ENCODE data around the gene XYLT1.
"Not testable (repeated sequence)": the region's sequence is repeated elsewhere in the genome, so short reads cannot be mapped to it uniquely, and the experiment has no call there.

XYLT1 gene

GRCh38 chr16:17306745-17307144 is 164.0 kb downstream of the XYLT1 start:
- DNase-seq (ENCODE audit: low read depth in 2 of 2): no peak

DNA sequence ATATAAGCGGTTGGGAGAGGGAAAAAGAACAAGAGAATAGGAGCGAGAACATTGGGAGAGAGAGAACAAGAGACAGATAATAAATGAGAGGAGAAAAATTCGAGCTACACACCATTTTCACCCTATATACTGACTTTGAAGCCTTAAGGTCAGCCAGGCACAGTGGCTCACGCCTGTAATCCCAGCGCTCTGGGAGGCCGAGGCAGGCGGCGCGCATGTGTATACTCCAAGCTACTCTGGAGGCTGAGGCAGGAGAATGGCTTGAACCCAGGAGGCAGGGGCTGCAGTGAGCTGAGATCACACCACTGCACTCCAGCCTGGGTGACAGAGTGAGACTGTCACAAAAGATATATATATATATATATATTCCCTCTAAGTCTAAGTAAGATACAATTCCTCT is 164.5 kb downstream of the XYLT1 start:
- DNase-seq (ENCODE audit: low read depth in 2 of 2): not testable (repeated sequence)

DNA sequence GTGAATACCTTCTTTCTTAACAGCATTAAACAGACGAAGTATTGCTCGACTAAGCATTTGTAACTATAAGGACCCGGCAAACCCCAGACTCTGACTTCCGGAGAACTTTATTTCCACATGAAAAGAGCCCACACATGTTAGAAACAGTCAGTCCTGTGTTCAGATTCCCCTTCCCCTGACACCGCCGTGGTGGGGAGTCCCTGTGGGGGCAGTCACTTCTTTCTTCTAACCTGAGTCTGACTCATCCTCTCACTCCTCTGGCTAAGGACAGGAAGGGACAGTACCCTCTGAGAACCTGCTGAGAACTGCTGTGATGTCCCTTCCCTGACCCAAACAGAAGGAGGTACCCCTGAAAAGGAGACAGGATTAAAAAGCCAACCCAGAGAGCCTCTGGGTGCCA is 165.1 kb downstream of the XYLT1 start:
- no peak for DNase-seq (ENCODE audit: low read depth in 2 of 2)

GRCh38 chr16:17304491-17305119 is 166.2 kb downstream of the XYLT1 start:
- DNase-seq (ENCODE audit: low read depth in 2 of 2): no peak

- DNase-seq (ENCODE audit: low read depth in 2 of 2): no peak
These were observed 166.7 kb downstream of the XYLT1 start for GRCh38 chr16:17304106-17304490.

- DNase-seq (ENCODE audit: low read depth in 2 of 2): no peak
These were observed 167.7 kb downstream of the XYLT1 start for GRCh38 chr16:17303101-17303500.

GRCh38 chr16:17302620-17303019 is 168.1 kb downstream of the XYLT1 start:
- no peak for DNase-seq (ENCODE audit: low read depth in 2 of 2)

GRCh38 chr16:17302214-17302613 is 168.5 kb downstream of the XYLT1 start:
- no peak for DNase-seq (ENCODE audit: low read depth in 2 of 2)

DNA sequence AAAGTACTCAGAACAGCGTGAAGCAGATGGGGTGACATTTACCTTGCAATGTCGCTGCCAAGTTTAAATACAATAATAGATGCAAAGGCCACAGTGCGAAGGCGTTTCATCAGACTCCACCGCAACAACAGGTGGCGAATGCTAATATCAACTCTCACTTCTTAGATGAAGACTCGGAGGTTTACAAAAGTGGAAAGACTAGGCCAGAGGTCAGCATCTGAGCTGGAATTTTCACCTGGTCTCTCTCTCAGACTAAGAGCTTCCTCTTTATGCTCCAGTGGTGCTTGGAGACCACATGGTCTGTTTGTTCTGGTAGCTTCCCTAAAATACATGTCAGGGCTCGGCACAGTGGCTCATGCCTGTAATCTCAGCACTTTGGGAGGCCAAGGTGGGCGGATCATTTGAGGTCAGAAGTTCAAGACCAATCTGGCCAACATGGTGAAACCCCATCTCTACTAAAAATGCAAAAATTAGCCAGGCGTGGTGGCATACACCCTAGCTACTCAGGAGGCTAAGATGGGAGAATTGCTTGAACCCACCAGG is 169.1 kb downstream of the XYLT1 start:
- no peak for DNase-seq (ENCODE audit: low read depth in 2 of 2)

GRCh38 chr16:17301184-17301583 is 169.6 kb downstream of the XYLT1 start:
- DNase-seq (ENCODE audit: low read depth in 2 of 2): no peak

GRCh38 chr16:17299790-17300189 is 171.0 kb downstream of the XYLT1 start:
- DNase-seq (ENCODE audit: low read depth in 2 of 2): no peak

- no peak for DNase-seq (ENCODE audit: low read depth in 2 of 2)
These were observed 172.5 kb downstream of the XYLT1 start for GRCh38 chr16:17298238-17298637.

GRCh38 chr16:17296431-17296830 is 174.3 kb downstream of the XYLT1 start:
- no peak for DNase-seq (ENCODE audit: low read depth in 2 of 2)

DNA sequence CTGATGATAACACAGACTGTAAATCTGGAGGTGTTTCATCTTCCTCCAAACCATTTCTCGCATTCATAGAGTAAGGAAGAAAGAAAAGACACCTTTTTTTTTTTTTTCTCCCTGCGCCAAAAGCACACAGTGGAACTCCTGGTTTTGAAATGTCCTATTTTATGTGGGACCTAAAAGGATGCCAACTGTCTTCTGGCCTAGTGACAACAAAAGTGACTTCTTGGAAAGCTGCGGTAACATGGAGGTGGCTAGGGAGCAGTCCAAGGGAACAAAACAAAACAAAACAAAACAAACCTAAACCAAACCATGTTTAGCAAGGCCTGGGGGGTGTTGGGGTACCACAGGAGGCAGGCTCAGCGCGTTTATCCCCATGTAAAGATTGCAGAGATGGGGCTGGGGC is 174.8 kb downstream of the XYLT1 start:
- no peak for DNase-seq (ENCODE audit: low read depth in 2 of 2)

GRCh38 chr16:17294856-17295255 is 175.9 kb downstream of the XYLT1 start:
- no peak for DNase-seq (ENCODE audit: low read depth in 2 of 2)

- no peak for DNase-seq (ENCODE audit: low read depth in 2 of 2)
These were observed 176.8 kb downstream of the XYLT1 start for GRCh38 chr16:17293813-17294558.

DNA sequence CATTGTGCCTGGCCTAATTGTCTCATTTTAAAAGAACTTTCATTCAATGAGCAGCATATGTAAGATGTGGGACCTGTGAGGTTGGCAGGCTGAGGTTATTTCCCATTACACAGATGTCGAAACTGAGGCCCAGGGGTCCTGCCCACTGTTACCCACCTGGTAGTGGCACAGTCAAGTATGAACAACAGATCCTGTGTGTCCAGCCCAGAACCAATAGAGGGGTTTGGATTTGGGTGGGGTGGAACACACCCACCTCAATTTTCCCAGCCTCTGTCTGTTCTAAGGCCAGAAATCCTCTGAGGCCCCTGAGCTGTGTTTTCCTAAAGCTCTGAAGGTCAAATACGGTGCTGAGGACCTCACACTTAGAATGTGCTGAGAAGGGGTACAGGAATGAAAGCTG is 179.5 kb downstream of the XYLT1 start:
- no peak for DNase-seq (ENCODE audit: low read depth in 2 of 2)

- DNase-seq (ENCODE audit: low read depth in 2 of 2): no peak
These were observed 180.8 kb downstream of the XYLT1 start for GRCh38 chr16:17289674-17290635.

DNA sequence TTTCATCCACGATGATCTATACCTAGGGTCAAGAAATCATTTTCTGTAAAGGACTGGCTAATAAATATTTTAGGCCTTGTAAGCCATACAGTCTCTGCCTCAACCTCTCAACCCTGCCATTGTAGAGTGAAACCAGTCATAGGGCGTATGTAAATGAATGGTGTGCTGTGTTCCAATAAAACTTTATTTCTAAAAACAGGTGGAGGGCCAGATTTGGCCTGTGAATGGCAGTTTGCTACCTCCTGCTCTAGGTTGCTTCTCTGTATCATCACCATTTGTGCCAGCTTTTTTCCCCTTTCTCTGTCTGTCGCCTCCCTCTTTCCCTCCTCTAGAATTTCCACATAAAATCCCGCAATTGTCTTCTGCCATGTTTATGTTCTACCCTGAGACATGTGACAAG is 181.7 kb downstream of the XYLT1 start:
- no peak for DNase-seq (ENCODE audit: low read depth in 2 of 2)

GRCh38 chr16:17287166-17287800 is 183.5 kb downstream of the XYLT1 start:
- no peak for DNase-seq (ENCODE audit: low read depth in 2 of 2)

DNA sequence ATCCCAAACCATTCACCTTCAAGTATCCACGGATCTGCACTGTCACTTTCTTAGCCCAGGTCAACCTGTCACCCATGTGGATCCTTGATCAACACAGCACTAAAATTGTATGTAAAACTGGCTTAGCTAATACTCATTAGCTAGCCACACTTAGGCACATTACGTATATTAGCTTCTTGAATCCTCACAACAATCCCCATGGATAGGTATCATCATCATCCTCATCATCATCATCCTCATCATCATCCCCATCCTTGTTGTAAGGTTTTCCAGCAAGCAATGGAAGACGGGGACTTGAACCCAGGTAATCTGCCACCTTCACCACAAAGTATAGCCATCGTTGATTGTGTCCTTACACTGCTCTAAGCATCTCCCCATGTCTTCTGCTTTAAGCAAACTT is 184.3 kb downstream of the XYLT1 start:
- DNase-seq (ENCODE audit: low read depth in 2 of 2): no peak

GRCh38 chr16:17283016-17283415 is 187.7 kb downstream of the XYLT1 start:
- no peak for DNase-seq (ENCODE audit: low read depth in 2 of 2)

Data from stimulated activated CD8-positive, alpha-beta memory T cell treated with anti-CD3 and anti-CD28 coated beads, Interleukin-7, amount 100 ng/mL, for 1 hour (primary cell).